Measurements from ENCODE around the gene IGF1.

Gene IGF1

GRCh38 chr12:102504280-102504679 is 23.9 kb upstream of the IGF1 start:
- Histone ChIP-seq H3K36me3 (replicated peaks) (no peaks in the 10 kb centered on the region), H3K27ac (no peak overlapping the region), H3K27me3 (replicated peaks) (no peaks in the 10 kb centered on the region), H3K4me3 (ENCODE audit: low read depth, low read length) (no peak overlapping the region)
- in situ Hi-C loops (cut with HindIII; ENCODE audit: low pct_ligation_motif_present, low sequenced_read_pairs), result no loop called here
- TF ChIP-seq CTCF (IDR thresholded peaks at IDR 0.05; ENCODE audit: low read depth, low read length, missing control alignments), result no peak
- no peak for DNase-seq

- DNase-seq, result no peak
- in situ Hi-C loops (cut with HindIII; ENCODE audit: low pct_ligation_motif_present, low sequenced_read_pairs), result no loop called here
- Histone ChIP-seq H3K27me3 (replicated peaks) (no peaks in the 10 kb centered on the region), H3K4me3 (ENCODE audit: low read depth, low read length) (no peak overlapping the region), H3K27ac (no peak overlapping the region), H3K36me3 (replicated peaks) (no peaks in the 10 kb centered on the region)
- TF ChIP-seq CTCF (IDR thresholded peaks at IDR 0.05; ENCODE audit: low read depth, low read length, missing control alignments), result no peak
These were observed 23.5 kb upstream of the IGF1 start for GRCh38 chr12:102503831-102504230.

DNA sequence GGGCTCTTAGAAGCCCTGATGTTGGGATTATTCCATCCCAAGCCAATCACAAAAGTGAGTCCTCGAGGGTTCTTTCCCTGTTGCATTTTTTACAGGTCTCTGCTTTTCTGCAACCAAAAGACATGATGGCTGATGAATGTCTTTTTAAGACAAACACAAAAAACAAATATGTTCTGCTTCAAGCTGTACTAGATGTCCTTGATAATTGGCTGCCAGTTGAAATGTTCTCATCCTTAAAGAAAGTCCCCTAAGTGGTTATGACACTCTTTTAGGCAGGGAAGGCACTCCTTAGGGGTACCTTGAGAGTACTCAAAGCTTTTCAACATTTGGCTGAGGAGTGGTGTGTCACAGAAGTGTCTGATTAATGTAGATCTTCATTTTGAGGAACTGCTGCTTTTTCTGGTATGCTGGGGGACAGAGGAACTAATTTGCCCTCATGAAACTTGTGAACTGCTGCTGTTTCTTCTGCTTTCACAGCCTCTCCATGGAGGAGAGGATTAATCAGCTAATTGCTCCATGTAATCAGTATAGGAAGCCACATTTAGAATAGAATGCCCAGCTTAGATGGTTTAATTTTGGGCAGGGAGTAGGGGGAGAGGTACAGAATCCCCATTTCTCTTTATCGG is 22.8 kb upstream of the IGF1 start:
- Histone ChIP-seq H3K4me3 (ENCODE audit: low read depth, low read length) (no peak overlapping the region), H3K27ac (no peak overlapping the region), H3K27me3 (replicated peaks) (no peaks in the 10 kb centered on the region), H3K36me3 (replicated peaks) (no peaks in the 10 kb centered on the region)
- in situ Hi-C loops (cut with HindIII; ENCODE audit: low pct_ligation_motif_present, low sequenced_read_pairs), result no loop called here
- TF ChIP-seq CTCF (IDR thresholded peaks at IDR 0.05; ENCODE audit: low read depth, low read length, missing control alignments), result no peak
- DNase-seq, result no peak

DNA sequence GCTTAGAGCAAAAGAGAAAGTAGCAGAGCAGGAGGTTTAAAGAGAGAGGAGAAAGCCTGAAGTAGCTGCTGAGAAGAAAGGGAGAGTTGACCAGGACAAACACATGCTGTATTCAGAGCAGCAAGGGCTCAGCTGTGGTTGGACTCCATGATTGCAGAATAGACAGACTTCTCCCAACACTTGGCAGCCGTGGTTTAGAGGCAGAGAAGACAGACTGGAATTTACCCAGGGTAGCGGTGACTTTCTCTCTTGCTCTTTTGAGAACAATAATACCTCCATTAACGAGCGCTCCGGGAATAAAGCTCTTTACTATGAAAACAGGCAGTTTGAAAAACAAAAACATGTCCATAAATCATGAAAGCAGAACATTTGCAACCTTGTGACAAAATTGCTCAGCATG is 21.4 kb upstream of the IGF1 start:
- Histone ChIP-seq H3K27ac (no peak overlapping the region), H3K36me3 (replicated peaks) (no peaks in the 10 kb centered on the region), H3K27me3 (replicated peaks) (no peaks in the 10 kb centered on the region), H3K4me3 (ENCODE audit: low read depth, low read length) (no peak overlapping the region)
- TF ChIP-seq CTCF (IDR thresholded peaks at IDR 0.05; ENCODE audit: low read depth, low read length, missing control alignments), result no peak
- in situ Hi-C loops (cut with HindIII; ENCODE audit: low pct_ligation_motif_present, low sequenced_read_pairs), result no loop called here
- no peak for DNase-seq

DNA sequence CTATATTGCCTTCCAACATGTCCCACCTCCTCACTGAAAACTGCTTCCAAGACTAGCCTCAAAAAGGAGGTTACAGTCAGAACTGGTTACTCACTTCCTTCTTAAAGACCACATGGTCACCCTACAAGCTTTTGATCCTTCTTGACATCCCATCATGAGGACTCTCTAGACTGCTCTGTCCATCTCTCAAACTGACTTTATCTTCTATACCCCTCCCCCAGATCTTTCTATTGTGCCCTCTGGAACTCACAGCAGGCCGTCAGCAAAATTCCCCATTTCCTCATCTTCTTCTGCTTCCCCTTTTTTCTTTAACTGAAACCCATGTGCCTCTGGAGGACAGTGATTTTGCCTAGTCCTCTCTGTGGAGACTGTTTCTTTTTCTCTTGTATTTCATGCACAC is 18.1 kb upstream of the IGF1 start:
- no peak for DNase-seq
- H3K4me3 ChIP-seq (ENCODE audit: low read depth, low read length), result no peak overlapping the region
- no peak for TF ChIP-seq CTCF (IDR thresholded peaks at IDR 0.05; ENCODE audit: low read depth, low read length, missing control alignments)
- in situ Hi-C loops (cut with HindIII; ENCODE audit: low pct_ligation_motif_present, low sequenced_read_pairs), result no loop called here
- no peaks in the 10 kb centered on the region for H3K36me3 ChIP-seq (replicated peaks)
- no peak overlapping the region for H3K27ac ChIP-seq
- H3K27me3 ChIP-seq (replicated peaks), result no peaks in the 10 kb centered on the region

DNA sequence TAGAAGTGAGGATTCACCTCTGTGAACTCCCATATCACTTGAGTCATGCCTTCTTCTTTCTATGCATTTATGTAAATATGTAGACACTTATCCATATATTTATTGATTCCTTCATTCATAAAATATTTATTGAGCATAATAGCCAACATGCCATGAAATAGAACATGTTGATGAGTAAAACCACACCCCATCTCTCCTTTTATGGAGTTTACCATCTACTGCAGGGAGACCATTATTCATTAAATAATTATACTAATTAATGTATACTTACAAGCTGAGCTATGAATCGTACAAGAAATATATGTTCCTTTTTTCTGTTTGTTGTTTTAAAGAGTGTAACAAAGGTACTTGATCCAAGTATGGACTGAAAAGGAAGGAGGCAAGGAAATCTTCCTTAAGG is 17.4 kb upstream of the IGF1 start:
- Histone ChIP-seq H3K36me3 (replicated peaks) (no peaks in the 10 kb centered on the region), H3K27ac (no peak overlapping the region), H3K4me3 (ENCODE audit: low read depth, low read length) (no peak overlapping the region), H3K27me3 (replicated peaks) (no peaks in the 10 kb centered on the region)
- no peak for TF ChIP-seq CTCF (IDR thresholded peaks at IDR 0.05; ENCODE audit: low read depth, low read length, missing control alignments)
- in situ Hi-C loops (cut with HindIII; ENCODE audit: low pct_ligation_motif_present, low sequenced_read_pairs), result no loop called here
- no peak for DNase-seq
